Activated B cell treated with CpG ODN at 0.5 μM for 24 hours (primary cell): ENCODE data around the gene SYNE3. TPM values are rescaled to one million over a fixed set of nuclear protein-coding genes. Genes with fewer than 3 reads are reported as not detected.

Source experiments
- ATAC-seq: fragments of 200-7000 bp; cut with Tn5 transposase; one replicate; pipeline ENCODE4 v1.10.0; 2021; ENCODE audit warnings: low read depth, mild to moderate bottlenecking, moderate library complexity
- CTCF ChIA-PET: fragments of 350-600 bp; sonication (Branson Sonifier 250); formaldehyde crosslinking; loops from one replicate; lab custom pipeline; 2021; ENCODE audit warnings: antibody characterized with exemption; lab: Charles Lee
- POLR2A ChIA-PET: fragments of 350-600 bp; sonication (Branson Sonifier 250); formaldehyde crosslinking; loops from one replicate; lab custom pipeline; 2021; ENCODE audit warnings: antibody characterized with exemption; lab: Charles Lee
- DNase-seq: peaks from one replicate; pipeline ENCODE4 v3.0.0; 2022
- H3K27ac Mint-ChIP-seq: one replicate; pipeline ENCODE4 v1.8.0; 2020; ENCODE audit warnings: mixed read lengths
- H3K27me3 Mint-ChIP-seq: one replicate; pipeline ENCODE4 v1.8.0; 2021; ENCODE audit warnings: mixed read lengths
- H3K36me3 Mint-ChIP-seq: one replicate; pipeline ENCODE4 v1.8.0; 2021; ENCODE audit warnings: low read depth, mixed read lengths
- H3K4me1 Mint-ChIP-seq: one replicate; pipeline ENCODE4 v1.8.0; 2021; ENCODE audit warnings: mixed read lengths
- H3K4me3 Mint-ChIP-seq: one replicate; pipeline ENCODE4 v1.8.0; 2020; ENCODE audit warnings: mild to moderate bottlenecking, mixed read lengths
- H3K9me3 Mint-ChIP-seq: one replicate; pipeline ENCODE4 v1.8.0; 2020; ENCODE audit warnings: mixed read lengths
- intact Hi-C: fragments of 100-400 bp; cut with micrococcal nuclease; formaldehyde crosslinking; loops from one replicate; pipeline ENCODE4 v1.15.1; 2024
- total RNA-seq: library from RNA; stranded (reverse); gene quantifications from 2 replicates; pipeline ENCODE4 v1.2.3, GENCODE V29; 2022
- TF ChIP-seq, protein P1 (sequence below): fragments of 200-600 bp; IDR thresholded peaks from one replicate; pipeline ENCODE4 v1.8.0; 2022; ENCODE audit warnings: antibody characterized with exemption, mild to moderate bottlenecking

The SYNE3 gene
- total RNA-seq, 1 donor from 2014 or later = 104 TPM

DNA sequence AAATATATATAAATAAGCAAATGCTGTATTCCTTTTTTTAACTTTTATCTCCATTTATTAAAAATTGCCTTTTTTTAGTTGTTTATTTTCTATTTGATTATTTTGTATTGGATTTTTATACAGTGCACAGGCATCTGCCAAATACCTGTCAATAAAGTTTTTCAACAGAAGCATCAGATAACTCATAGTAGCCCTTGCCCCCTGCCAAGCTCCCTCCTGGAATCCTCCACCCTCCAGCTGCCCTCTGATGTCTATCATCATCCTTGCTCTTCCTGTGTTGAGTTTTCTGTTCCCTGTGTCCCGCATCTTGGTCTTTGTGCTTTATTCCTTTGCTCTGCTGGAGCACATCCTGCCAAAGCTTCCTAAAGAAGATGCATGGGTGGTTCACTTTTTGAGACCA is 35.0 kb upstream of the SYNE3 start:
- Mint-ChIP-seq H3K4me1 (no peaks in the 10 kb centered on the region), H3K4me3 (no peak overlapping the region), H3K36me3 (peaks cover 7% of the 10 kb centered on the region), H3K27me3 (no peaks in the 10 kb centered on the region), H3K9me3 (no peaks in the 10 kb centered on the region), H3K27ac (no peak overlapping the region)
- intact Hi-C loops = no loop called here
- TF ChIP-seq, protein P1, sequence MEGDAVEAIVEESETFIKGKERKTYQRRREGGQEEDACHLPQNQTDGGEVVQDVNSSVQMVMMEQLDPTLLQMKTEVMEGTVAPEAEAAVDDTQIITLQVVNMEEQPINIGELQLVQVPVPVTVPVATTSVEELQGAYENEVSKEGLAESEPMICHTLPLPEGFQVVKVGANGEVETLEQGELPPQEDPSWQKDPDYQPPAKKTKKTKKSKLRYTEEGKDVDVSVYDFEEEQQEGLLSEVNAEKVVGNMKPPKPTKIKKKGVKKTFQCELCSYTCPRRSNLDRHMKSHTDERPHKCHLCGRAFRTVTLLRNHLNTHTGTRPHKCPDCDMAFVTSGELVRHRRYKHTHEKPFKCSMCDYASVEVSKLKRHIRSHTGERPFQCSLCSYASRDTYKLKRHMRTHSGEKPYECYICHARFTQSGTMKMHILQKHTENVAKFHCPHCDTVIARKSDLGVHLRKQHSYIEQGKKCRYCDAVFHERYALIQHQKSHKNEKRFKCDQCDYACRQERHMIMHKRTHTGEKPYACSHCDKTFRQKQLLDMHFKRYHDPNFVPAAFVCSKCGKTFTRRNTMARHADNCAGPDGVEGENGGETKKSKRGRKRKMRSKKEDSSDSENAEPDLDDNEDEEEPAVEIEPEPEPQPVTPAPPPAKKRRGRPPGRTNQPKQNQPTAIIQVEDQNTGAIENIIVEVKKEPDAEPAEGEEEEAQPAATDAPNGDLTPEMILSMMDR = no peak
- ChIA-PET CTCF (no interaction called here), POLR2A (no interaction called here)
- ATAC-seq (no peak), DNase-seq (no peak)

DNA sequence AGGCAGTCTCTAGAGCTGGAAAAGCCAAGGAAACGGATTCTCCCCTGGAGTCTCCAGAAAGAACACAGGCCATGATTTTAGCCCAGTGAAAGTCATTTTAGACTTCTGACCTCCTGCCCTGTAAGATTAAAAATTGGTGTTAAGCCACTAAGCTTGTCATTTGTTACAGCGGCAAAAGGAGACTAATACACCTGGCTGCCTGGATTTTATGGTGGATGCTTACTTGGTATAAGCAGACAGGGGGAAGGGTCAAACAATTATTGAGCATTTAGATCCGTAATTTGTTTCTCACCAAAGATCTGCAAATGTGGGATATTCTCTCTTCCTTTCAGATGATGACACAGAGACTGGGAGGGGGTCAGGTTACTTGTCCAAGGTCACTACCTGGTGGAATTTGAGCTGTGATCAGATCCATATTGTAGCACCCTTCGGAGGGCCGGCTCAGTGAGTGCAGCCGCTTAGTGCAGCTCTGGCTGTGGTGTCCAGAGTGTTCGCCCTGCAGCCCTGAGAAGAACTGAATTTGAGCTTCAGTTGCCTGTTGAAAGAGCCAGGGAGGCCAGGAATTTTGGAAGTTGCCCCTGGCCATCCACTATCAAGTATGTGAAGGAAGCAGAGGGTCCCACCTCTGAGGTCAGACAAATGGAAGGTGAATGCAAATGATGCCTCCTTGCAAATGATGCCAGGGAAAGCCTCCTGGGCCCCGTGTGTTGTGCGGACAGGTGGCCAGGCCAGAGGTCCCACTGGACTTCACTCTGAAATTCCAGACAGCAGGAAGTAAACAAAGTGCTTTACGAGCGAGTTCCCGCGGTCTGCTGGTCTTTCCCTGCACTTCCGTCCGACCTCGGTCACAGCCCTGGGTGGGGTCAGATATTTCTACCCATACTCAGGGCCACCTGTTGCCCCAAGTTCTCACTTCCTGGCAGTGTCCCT is 33.5 kb upstream of the SYNE3 start:
- Mint-ChIP-seq H3K27me3 (no peaks in the 10 kb centered on the region), H3K4me1 (peaks cover 11% of the 10 kb centered on the region), H3K36me3 (peaks cover 13% of the 10 kb centered on the region), H3K9me3 (no peaks in the 10 kb centered on the region), H3K27ac (no peak overlapping the region), H3K4me3 (no peak overlapping the region)
- ChIA-PET POLR2A (no interaction called here), CTCF (interaction anchor here (1.5 kb wide), 1 partner anchor 13 kb away, joined by 3 read pairs; no protein-coding TSS in a partner anchor)
- TF ChIP-seq, protein P1 = no peak
- no peak for ATAC-seq
- no peak for DNase-seq
- intact Hi-C loops = no loop called here

DNA sequence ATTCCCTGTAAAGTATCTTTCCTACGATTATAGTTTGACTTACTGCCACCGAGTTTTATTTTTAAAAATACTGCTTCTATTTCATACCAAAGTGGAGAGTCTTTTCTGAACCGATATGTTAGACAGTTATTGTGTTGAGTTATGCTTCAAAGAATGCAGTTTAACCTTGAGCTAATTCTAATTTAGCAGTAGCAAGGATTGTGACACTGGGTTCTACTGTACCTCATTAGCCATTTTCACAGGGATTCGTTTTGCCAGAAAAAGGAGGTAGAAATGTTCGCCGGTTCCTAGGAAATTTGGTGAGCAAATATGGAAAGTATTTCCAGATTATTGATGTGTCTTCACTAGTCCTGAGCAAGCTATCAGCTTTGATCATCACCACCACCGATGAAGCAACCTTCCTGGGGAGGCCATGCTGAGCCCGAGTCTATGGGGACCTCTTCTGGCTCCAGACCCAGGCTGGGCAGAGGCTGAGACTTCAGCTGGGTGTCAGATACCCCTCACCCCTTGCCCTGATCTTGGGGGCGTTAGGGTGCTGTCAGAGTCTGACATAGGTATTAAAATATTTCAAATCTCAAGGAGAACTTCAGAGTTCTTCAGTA is 32.0 kb upstream of the SYNE3 start:
- TF ChIP-seq, protein P1 = no peak
- H3K9me3 Mint-ChIP-seq = no peaks in the 10 kb centered on the region
- CTCF ChIA-PET = no interaction called here
- POLR2A ChIA-PET = no interaction called here
- DNase-seq (no peak), ATAC-seq (no peak)
- H3K4me3 Mint-ChIP-seq = no peak overlapping the region
- peaks cover 11% of the 10 kb centered on the region for H3K4me1 Mint-ChIP-seq
- H3K36me3 Mint-ChIP-seq = peaks cover 23% of the 10 kb centered on the region
- no peaks in the 10 kb centered on the region for H3K27me3 Mint-ChIP-seq
- intact Hi-C loops = no loop called here
- no peak overlapping the region for H3K27ac Mint-ChIP-seq

DNA sequence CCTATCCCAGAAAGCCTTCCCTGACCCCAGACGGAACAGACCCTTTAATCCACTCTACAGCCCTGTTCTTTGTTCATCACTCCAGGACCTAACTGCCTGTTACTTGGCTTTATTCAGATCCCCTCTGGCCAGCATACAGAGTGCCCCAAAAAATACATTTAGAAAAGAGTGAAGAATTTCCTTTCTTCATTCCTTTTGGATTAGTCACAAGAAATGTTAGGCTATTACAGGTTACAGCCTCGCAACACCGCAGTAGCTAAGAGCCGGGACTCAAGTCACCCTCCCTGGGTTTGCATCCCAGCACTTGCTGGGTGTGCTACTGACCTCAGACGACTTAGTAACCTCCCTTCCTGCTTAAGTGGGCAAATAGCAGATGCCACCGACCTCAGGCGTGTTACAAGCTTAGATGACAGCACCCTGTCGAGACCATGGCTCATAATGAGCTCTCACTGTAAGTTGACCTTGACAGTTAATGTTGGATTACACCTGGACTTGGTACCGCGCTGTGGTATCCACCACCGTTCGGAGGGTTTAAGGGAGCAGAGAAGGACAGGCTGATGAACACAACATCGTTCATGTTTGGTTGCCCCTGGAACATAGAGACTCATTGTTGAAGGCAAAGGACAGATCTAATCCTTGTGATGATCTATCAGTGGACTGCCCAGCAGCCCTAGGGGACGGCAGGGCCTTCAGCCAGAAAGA is 31.3 kb upstream of the SYNE3 start:
- intact Hi-C loops = no loop called here
- Mint-ChIP-seq H3K27ac (no peak overlapping the region), H3K36me3 (peaks cover 23% of the 10 kb centered on the region), H3K4me3 (no peak overlapping the region), H3K9me3 (no peaks in the 10 kb centered on the region), H3K27me3 (no peaks in the 10 kb centered on the region), H3K4me1 (peaks cover 11% of the 10 kb centered on the region)
- DNase-seq (no peak), ATAC-seq (no peak)
- POLR2A ChIA-PET = no interaction called here
- CTCF ChIA-PET = no interaction called here
- TF ChIP-seq, protein P1 = no peak

DNA sequence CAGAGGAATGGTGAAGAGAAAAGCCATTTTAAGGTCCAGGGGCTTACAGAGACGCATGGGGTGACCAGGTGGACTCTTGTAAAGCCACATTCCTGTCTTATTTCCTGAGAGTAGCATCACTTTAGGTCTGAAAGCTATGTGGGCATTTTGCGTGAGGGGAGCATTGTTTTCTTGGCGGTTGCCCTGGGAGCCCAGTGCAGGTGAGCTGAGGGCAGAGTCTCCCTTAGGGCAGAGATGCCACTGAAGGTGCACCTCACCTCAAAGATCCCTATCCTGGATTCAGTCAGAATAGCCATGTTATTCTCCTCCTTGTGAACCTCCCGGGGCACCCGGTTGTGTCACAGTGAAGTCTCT is 30.8 kb upstream of the SYNE3 start:
- Mint-ChIP-seq H3K4me3 (no peak overlapping the region), H3K4me1 (peaks cover 11% of the 10 kb centered on the region), H3K9me3 (no peaks in the 10 kb centered on the region), H3K27ac (no peak overlapping the region), H3K36me3 (peaks cover 23% of the 10 kb centered on the region), H3K27me3 (no peaks in the 10 kb centered on the region)
- intact Hi-C loops = no loop called here
- no peak for ATAC-seq
- no peak for DNase-seq
- TF ChIP-seq, protein P1 = no peak
- ChIA-PET POLR2A (no interaction called here), CTCF (no interaction called here)
